Measurements from ENCODE around the gene CACNA2D4.

CACNA2D4 gene

GRCh38 chr12:1906579-1906978, 11.9 kb downstream of the CACNA2D4 start:
- TF ChIP-seq POU2F2 (IDR thresholded peaks at IDR 0.05; ENCODE audit: low read depth, low read length) (no peak), POLR2AphosphoS5 (IDR thresholded peaks at IDR 0.05; ENCODE audit: low read depth, low read length) (no peak), PAX5 (IDR thresholded peaks at IDR 0.05; ENCODE audit: insufficient read depth, low read length, severe bottlenecking) (no peak), TAF1 (IDR thresholded peaks at IDR 0.05; ENCODE audit: low read depth, low read length) (no peak), POLR2A (IDR thresholded peaks at IDR 0.05; ENCODE audit: low read depth, low read length) (no peak), SPI1 (IDR thresholded peaks at IDR 0.05; ENCODE audit: low read depth, low read length) (no peak)
- FAIRE-seq (no peak), DNase-seq (ENCODE audit: insufficient read length, low spot score) (no peak)

- DNase-seq (ENCODE audit: insufficient read length, low spot score) = no peak
- FAIRE-seq = no peak
- TF ChIP-seq PAX5 (IDR thresholded peaks at IDR 0.05; ENCODE audit: insufficient read depth, low read length, severe bottlenecking) (no peak), TAF1 (IDR thresholded peaks at IDR 0.05; ENCODE audit: low read depth, low read length) (no peak), POLR2AphosphoS5 (IDR thresholded peaks at IDR 0.05; ENCODE audit: low read depth, low read length) (no peak), SPI1 (IDR thresholded peaks at IDR 0.05; ENCODE audit: low read depth, low read length) (no peak), POLR2A (IDR thresholded peaks at IDR 0.05; ENCODE audit: low read depth, low read length) (no peak), POU2F2 (IDR thresholded peaks at IDR 0.05; ENCODE audit: low read depth, low read length) (no peak)
Measured at GRCh38 chr12:1904875-1905274, 13.6 kb downstream of the CACNA2D4 start.

- DNase-seq (ENCODE audit: insufficient read length, low spot score) = no peak
- FAIRE-seq = no peak
- TF ChIP-seq PAX5 (IDR thresholded peaks at IDR 0.05; ENCODE audit: insufficient read depth, low read length, severe bottlenecking) (no peak), TAF1 (IDR thresholded peaks at IDR 0.05; ENCODE audit: low read depth, low read length) (no peak), POLR2A (IDR thresholded peaks at IDR 0.05; ENCODE audit: low read depth, low read length) (no peak), POU2F2 (IDR thresholded peaks at IDR 0.05; ENCODE audit: low read depth, low read length) (no peak), SPI1 (IDR thresholded peaks at IDR 0.05; ENCODE audit: low read depth, low read length) (no peak), POLR2AphosphoS5 (IDR thresholded peaks at IDR 0.05; ENCODE audit: low read depth, low read length) (no peak)
Measured at GRCh38 chr12:1896964-1897363, 21.5 kb downstream of the CACNA2D4 start.

- no peak for FAIRE-seq
Measured at GRCh38 chr12:1890810-1891209, 27.6 kb downstream of the CACNA2D4 start.

GRCh38 chr12:1890119-1890703, 28.2 kb downstream of the CACNA2D4 start:
- FAIRE-seq (no peak), DNase-seq (ENCODE audit: insufficient read length, low spot score) (no peak)
- TF ChIP-seq POU2F2 (IDR thresholded peaks at IDR 0.05; ENCODE audit: low read depth, low read length) (no peak), PAX5 (IDR thresholded peaks at IDR 0.05; ENCODE audit: insufficient read depth, low read length, severe bottlenecking) (no peak), POLR2A (IDR thresholded peaks at IDR 0.05; ENCODE audit: low read depth, low read length) (no peak), SPI1 (IDR thresholded peaks at IDR 0.05; ENCODE audit: low read depth, low read length) (no peak), TAF1 (IDR thresholded peaks at IDR 0.05; ENCODE audit: low read depth, low read length) (no peak), POLR2AphosphoS5 (IDR thresholded peaks at IDR 0.05; ENCODE audit: low read depth, low read length) (no peak)

More at GRCh38 chr12:1890810-1891209, 27.6 kb downstream of the CACNA2D4 start:
- TF ChIP-seq SPI1 (IDR thresholded peaks at IDR 0.05; ENCODE audit: low read depth, low read length) = no peak
- TF ChIP-seq TAF1 (IDR thresholded peaks at IDR 0.05; ENCODE audit: low read depth, low read length) = no peak
- no peak for TF ChIP-seq POLR2AphosphoS5 (IDR thresholded peaks at IDR 0.05; ENCODE audit: low read depth, low read length)
- TF ChIP-seq POLR2A (IDR thresholded peaks at IDR 0.05; ENCODE audit: low read depth, low read length) = no peak
- no peak for TF ChIP-seq PAX5 (IDR thresholded peaks at IDR 0.05; ENCODE audit: insufficient read depth, low read length, severe bottlenecking)
- TF ChIP-seq POU2F2 (IDR thresholded peaks at IDR 0.05; ENCODE audit: low read depth, low read length) = no peak
- no peak for DNase-seq (ENCODE audit: insufficient read length, low spot score)

GRCh38 chr12:1888923-1889322, 29.5 kb downstream of the CACNA2D4 start:
- DNase-seq (ENCODE audit: insufficient read length, low spot score) (no peak), FAIRE-seq (no peak)
- no peak for TF ChIP-seq POU2F2 (IDR thresholded peaks at IDR 0.05; ENCODE audit: low read depth, low read length)
- no peak for TF ChIP-seq POLR2AphosphoS5 (IDR thresholded peaks at IDR 0.05; ENCODE audit: low read depth, low read length)
- TF ChIP-seq POLR2A (IDR thresholded peaks at IDR 0.05; ENCODE audit: low read depth, low read length) = no peak
- TF ChIP-seq TAF1 (IDR thresholded peaks at IDR 0.05; ENCODE audit: low read depth, low read length) = no peak
- TF ChIP-seq SPI1 (IDR thresholded peaks at IDR 0.05; ENCODE audit: low read depth, low read length) = no peak
- TF ChIP-seq PAX5 (IDR thresholded peaks at IDR 0.05; ENCODE audit: insufficient read depth, low read length, severe bottlenecking) = no peak

GRCh38 chr12:1886396-1887008, 31.9 kb downstream of the CACNA2D4 start:
- TF ChIP-seq POU2F2 (IDR thresholded peaks at IDR 0.05; ENCODE audit: low read depth, low read length) (no peak), POLR2AphosphoS5 (IDR thresholded peaks at IDR 0.05; ENCODE audit: low read depth, low read length) (no peak), POLR2A (IDR thresholded peaks at IDR 0.05; ENCODE audit: low read depth, low read length) (no peak), SPI1 (IDR thresholded peaks at IDR 0.05; ENCODE audit: low read depth, low read length) (no peak), TAF1 (IDR thresholded peaks at IDR 0.05; ENCODE audit: low read depth, low read length) (no peak)

GRCh38 chr12:1885599-1886245, 32.7 kb downstream of the CACNA2D4 start:
- no peak for DNase-seq (ENCODE audit: insufficient read length, low spot score)
- TF ChIP-seq POLR2A (IDR thresholded peaks at IDR 0.05; ENCODE audit: low read depth, low read length) = no peak
- no peak for TF ChIP-seq POU2F2 (IDR thresholded peaks at IDR 0.05; ENCODE audit: low read depth, low read length)
- no peak for TF ChIP-seq POLR2AphosphoS5 (IDR thresholded peaks at IDR 0.05; ENCODE audit: low read depth, low read length)
- TF ChIP-seq TAF1 (IDR thresholded peaks at IDR 0.05; ENCODE audit: low read depth, low read length) = no peak
- no peak for TF ChIP-seq SPI1 (IDR thresholded peaks at IDR 0.05; ENCODE audit: low read depth, low read length)
- no peak for TF ChIP-seq PAX5 (IDR thresholded peaks at IDR 0.05; ENCODE audit: insufficient read depth, low read length, severe bottlenecking)
- FAIRE-seq = no peak

More at GRCh38 chr12:1886396-1887008, 31.9 kb downstream of the CACNA2D4 start:
- DNase-seq (ENCODE audit: insufficient read length, low spot score) (no peak), FAIRE-seq (no peak)

- TF ChIP-seq PAX5 (IDR thresholded peaks at IDR 0.05; ENCODE audit: insufficient read depth, low read length, severe bottlenecking) (no peak), POLR2AphosphoS5 (IDR thresholded peaks at IDR 0.05; ENCODE audit: low read depth, low read length) (no peak), POLR2A (IDR thresholded peaks at IDR 0.05; ENCODE audit: low read depth, low read length) (no peak), POU2F2 (IDR thresholded peaks at IDR 0.05; ENCODE audit: low read depth, low read length) (no peak)
- FAIRE-seq (no peak), DNase-seq (ENCODE audit: insufficient read length, low spot score) (no peak)
Measured at GRCh38 chr12:1885082-1885596, 33.3 kb downstream of the CACNA2D4 start.

All from GM12891 (cell line).